HL-60/S4 (cell line): Measurements from ENCODE around the gene LGALS7.
"Not testable (repeated sequence)": the region's sequence is repeated elsewhere in the genome, so short reads cannot be mapped to it uniquely, and the experiment has no call there.

Experiments
- in situ Hi-C: fragments of 300-500 bp; cut with MboI; formaldehyde crosslinking; loops from 2 replicates; pipeline ENCODE4 v1.14.3; 2022; ENCODE audit warnings: low sequenced_read_pairs

The LGALS7 gene

GRCh38 chr19:38773469-38774177, at the start of gene LGALS7:
TSS of gene LGALS7 (minus strand) at chr19:38773517. CDS start at chr19:38773492, 25 bp downstream.
- in situ Hi-C loops, result no loop called here

GRCh38 chr19:38821230-38821825, 48.0 kb upstream of the LGALS7 start:
- in situ Hi-C loops, result not testable (repeated sequence)

GRCh38 chr19:38819231-38819920, 46.1 kb upstream of the LGALS7 start:
- in situ Hi-C loops, result no loop called here

GRCh38 chr19:38817081-38817480, 43.8 kb upstream of the LGALS7 start:
- in situ Hi-C loops, result no loop called here

GRCh38 chr19:38816131-38816750, 42.9 kb upstream of the LGALS7 start:
- in situ Hi-C loops, result no loop called here

GRCh38 chr19:38815059-38816001, 42.0 kb upstream of the LGALS7 start:
- in situ Hi-C loops, result no loop called here

GRCh38 chr19:38813932-38814331, 40.6 kb upstream of the LGALS7 start:
- in situ Hi-C loops, result not testable (repeated sequence)

- in situ Hi-C loops, result no loop called here
These were observed 40.0 kb upstream of the LGALS7 start for GRCh38 chr19:38813323-38813722.

GRCh38 chr19:38812841-38813320, 39.6 kb upstream of the LGALS7 start, which contains the start of gene LGALS4:
TSS of gene LGALS4 (minus strand) at chr19:38812945. CDS start at chr19:38812886, 59 bp downstream.
- in situ Hi-C loops, result no loop called here

GRCh38 chr19:38812009-38812840, 38.9 kb upstream of the LGALS7 start:
- in situ Hi-C loops, result no loop called here

GRCh38 chr19:38809592-38810252, 36.4 kb upstream of the LGALS7 start:
- in situ Hi-C loops, result no loop called here

- in situ Hi-C loops, result no loop called here
These were observed 35.4 kb upstream of the LGALS7 start for GRCh38 chr19:38808741-38809140.

GRCh38 chr19:38807374-38808098, 34.2 kb upstream of the LGALS7 start:
- in situ Hi-C loops, result not testable (repeated sequence)

GRCh38 chr19:38806371-38806770, 33.1 kb upstream of the LGALS7 start:
- in situ Hi-C loops, result no loop called here

GRCh38 chr19:38805180-38805579, 31.9 kb upstream of the LGALS7 start:
- in situ Hi-C loops, result no loop called here

- in situ Hi-C loops, result no loop called here
These were observed 30.2 kb upstream of the LGALS7 start for GRCh38 chr19:38803543-38803942.

GRCh38 chr19:38801359-38802095, 28.2 kb upstream of the LGALS7 start:
- in situ Hi-C loops, result no loop called here
